ENCODE results near the gene TP53I13.

- TF ChIP-seq, protein P1, sequence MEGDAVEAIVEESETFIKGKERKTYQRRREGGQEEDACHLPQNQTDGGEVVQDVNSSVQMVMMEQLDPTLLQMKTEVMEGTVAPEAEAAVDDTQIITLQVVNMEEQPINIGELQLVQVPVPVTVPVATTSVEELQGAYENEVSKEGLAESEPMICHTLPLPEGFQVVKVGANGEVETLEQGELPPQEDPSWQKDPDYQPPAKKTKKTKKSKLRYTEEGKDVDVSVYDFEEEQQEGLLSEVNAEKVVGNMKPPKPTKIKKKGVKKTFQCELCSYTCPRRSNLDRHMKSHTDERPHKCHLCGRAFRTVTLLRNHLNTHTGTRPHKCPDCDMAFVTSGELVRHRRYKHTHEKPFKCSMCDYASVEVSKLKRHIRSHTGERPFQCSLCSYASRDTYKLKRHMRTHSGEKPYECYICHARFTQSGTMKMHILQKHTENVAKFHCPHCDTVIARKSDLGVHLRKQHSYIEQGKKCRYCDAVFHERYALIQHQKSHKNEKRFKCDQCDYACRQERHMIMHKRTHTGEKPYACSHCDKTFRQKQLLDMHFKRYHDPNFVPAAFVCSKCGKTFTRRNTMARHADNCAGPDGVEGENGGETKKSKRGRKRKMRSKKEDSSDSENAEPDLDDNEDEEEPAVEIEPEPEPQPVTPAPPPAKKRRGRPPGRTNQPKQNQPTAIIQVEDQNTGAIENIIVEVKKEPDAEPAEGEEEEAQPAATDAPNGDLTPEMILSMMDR (conservative IDR thresholded peaks at IDR 0.05; ENCODE audit: low read length), result peak; percentile 97
- TF ChIP-seq EZH2phosphoT487 (IDR thresholded peaks at IDR 0.05; ENCODE audit: borderline replicate concordance, low read depth, low read length), result no peak
Observed at GRCh38 chr17:29591737-29592608, 23.5 kb downstream of the TP53I13 start.
